ENCODE data around the gene PAPPA. TPM values are rescaled to one million over a fixed set of nuclear protein-coding genes. Genes with fewer than 3 reads are reported as not detected.

Gene PAPPA
- total and polyA plus RNA-seq, 8 donors: 0.45 to 11.7 (median 1.9) TPM

DNA sequence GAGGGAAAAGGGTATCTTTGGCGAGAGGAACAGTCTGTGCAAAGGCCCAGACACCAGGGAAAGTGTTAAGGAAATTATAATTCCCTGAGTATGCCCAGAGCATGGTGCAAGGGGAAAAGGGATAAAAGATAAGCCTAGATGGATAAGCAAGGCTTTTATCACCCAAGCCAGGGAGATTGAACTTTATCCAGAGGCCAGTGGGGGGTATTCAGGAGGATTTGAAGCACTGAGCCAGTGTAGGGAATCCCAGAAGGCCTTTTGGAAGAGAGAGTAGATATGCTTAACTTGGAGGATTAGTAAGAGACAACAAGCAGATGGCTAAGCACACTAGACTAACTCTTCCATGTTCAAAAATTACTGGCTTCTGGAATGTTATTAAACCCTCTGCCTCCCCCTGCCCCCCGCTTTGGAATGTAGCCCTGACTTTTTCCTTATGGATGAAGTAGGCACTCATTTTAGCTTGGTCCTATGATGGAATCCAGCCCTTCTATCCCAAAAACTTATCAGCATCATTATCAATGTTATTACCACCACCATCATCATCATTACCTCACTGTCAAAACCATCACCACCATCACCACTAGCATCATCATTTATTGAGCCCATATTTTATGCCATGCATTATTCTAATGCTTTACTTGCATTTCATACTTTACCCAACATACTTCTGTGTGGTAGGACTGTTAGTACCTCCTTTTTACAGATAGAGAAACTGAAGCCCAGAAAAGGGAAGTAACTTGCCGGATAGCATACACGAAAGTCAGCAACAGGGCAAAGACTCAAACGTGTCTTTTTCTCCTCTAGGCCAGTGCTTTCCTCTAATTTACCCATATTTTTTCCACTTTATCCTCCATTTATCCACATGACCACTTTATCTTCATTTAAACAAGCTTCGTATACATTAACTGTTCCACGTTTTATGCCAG is 237.0 kb downstream of the PAPPA start:
- TF ChIP-seq POLR2A (IDR thresholded peaks at IDR 0.05) (no peak), EP300 (IDR thresholded peaks at IDR 0.05) (no peak), POLR2AphosphoS5 (IDR thresholded peaks at IDR 0.05) (no peak)
- TF ChIP-seq, protein P1, sequence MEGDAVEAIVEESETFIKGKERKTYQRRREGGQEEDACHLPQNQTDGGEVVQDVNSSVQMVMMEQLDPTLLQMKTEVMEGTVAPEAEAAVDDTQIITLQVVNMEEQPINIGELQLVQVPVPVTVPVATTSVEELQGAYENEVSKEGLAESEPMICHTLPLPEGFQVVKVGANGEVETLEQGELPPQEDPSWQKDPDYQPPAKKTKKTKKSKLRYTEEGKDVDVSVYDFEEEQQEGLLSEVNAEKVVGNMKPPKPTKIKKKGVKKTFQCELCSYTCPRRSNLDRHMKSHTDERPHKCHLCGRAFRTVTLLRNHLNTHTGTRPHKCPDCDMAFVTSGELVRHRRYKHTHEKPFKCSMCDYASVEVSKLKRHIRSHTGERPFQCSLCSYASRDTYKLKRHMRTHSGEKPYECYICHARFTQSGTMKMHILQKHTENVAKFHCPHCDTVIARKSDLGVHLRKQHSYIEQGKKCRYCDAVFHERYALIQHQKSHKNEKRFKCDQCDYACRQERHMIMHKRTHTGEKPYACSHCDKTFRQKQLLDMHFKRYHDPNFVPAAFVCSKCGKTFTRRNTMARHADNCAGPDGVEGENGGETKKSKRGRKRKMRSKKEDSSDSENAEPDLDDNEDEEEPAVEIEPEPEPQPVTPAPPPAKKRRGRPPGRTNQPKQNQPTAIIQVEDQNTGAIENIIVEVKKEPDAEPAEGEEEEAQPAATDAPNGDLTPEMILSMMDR (IDR thresholded peaks at IDR 0.05): no peak
- Histone ChIP-seq H3K27ac (no peak overlapping the region), H3K4me1 (no peaks in the 10 kb centered on the region), H3K4me3 (no peak overlapping the region), H3K36me3 (peaks cover 0 to 14% (median 0%) of the 10 kb centered on the region in 4 donors), H3K9me3 (no peaks in the 10 kb centered on the region), H3K27me3 (no peaks in the 10 kb centered on the region)
- 75 to 83% (median 78%) methylated on average over 7 of the region's 7 CpGs for WGBS, 5 donors
- no peak for DNase-seq
- intact Hi-C loops (cut with DNase I; ENCODE audit: low total_unique reads): loop anchor here (10.0 kb wide), 1 partner anchor 56 kb away; no protein-coding TSS in a partner anchor

DNA sequence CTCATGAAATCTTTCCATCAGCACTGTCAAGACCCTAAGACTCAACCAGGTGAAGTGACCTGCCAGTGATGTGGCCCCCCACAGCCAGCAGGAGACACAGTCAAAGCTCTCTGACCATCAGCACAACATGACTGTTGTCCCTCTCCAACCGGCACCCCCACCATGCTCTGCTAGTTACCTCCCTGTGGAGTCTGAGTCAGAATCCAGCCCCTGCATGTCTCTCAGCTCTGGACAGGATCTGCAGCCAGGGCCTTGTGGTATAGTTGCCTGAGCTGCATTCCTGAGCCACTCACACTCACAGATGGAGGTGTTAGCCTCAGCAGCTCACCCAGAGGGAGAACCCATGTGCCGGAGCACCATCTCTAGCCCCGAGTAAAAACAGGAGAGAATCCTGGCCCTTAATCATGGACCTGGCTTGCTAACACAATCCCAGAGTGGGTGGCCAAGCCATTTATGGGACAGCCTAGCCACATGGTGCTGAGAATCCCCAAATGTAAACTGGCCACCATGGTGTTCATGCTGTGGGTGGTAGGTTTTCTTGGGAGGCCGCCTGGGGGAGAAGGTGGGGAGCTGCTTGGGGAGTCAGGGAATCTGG is 237.8 kb downstream of the PAPPA start:
- Histone ChIP-seq H3K36me3 (peaks cover 0 to 15% (median 2%) of the 10 kb centered on the region in 4 donors), H3K4me3 (no peak overlapping the region), H3K27me3 (no peaks in the 10 kb centered on the region), H3K4me1 (no peaks in the 10 kb centered on the region), H3K9me3 (no peaks in the 10 kb centered on the region), H3K27ac (no peak overlapping the region)
- no peak for DNase-seq
- TF ChIP-seq EP300 (IDR thresholded peaks at IDR 0.05) (no peak), POLR2A (IDR thresholded peaks at IDR 0.05) (no peak), POLR2AphosphoS5 (IDR thresholded peaks at IDR 0.05) (no peak)
- TF ChIP-seq, protein P1 (IDR thresholded peaks at IDR 0.05): no peak
- WGBS, 5 donors: 72 to 93% (median 85%) methylated on average over 4 of the region's 4 CpGs
- intact Hi-C loops (cut with DNase I; ENCODE audit: low total_unique reads): loop anchor here (10.0 kb wide), 1 partner anchor 57 kb away; no protein-coding TSS in a partner anchor

DNA sequence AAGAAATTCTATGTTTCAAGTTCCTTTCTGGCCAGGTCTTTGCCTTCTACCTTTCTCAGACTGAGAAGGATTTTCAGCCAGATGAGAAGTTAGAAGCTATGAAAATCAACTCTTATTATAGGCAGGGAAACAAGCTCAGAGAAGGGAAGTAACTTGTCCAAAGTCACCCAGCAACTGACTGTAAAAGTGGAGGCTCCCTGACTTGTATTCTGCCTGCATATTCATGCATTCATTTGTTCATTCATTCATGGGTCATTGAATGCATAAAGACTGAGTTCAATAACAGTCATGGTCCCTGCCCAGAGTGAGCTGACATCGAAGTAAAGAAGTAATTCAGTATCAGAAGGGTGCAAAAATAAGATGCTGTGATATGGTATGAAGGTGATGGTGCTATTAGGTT is 239.6 kb downstream of the PAPPA start:
- H3K27ac ChIP-seq: no peak overlapping the region
- H3K9me3 ChIP-seq: no peaks in the 10 kb centered on the region
- no peaks in the 10 kb centered on the region for H3K4me1 ChIP-seq
- TF ChIP-seq EP300 (IDR thresholded peaks at IDR 0.05) (no peak), POLR2AphosphoS5 (IDR thresholded peaks at IDR 0.05) (no peak), POLR2A (IDR thresholded peaks at IDR 0.05) (no peak)
- TF ChIP-seq, protein P1 (IDR thresholded peaks at IDR 0.05): no peak
- 85 to 94% (median 90%) methylated on average over 1 of the region's 1 CpG for WGBS, 5 donors
- intact Hi-C loops (cut with DNase I; ENCODE audit: low total_unique reads): loop anchor here (10.0 kb wide), 1 partner anchor 58 kb away; no protein-coding TSS in a partner anchor
- no peak overlapping the region for H3K4me3 ChIP-seq
- H3K36me3 ChIP-seq: peaks cover 0 to 27% (median 15%) of the 10 kb centered on the region in 4 donors
- H3K27me3 ChIP-seq: no peaks in the 10 kb centered on the region
- no peak for DNase-seq

DNA sequence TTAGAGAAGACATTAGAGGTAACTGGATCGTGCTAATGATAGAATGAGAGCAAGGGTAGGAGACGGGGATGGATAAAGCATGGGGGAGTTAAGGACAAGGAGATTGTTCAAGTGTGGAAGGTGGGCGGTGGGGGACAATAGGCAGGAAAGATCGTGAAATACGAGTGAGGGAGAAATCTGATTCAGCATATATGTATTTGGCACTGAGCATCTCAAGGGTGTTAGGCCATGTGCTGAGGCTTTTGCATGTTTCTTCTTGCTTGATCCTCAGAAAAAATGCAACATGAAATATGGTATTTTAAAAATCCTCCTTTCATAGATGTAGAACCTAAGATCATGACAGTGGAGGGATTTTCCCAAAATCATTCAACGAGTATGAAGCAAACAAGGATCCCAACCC is 240.5 kb downstream of the PAPPA start:
- no peaks in the 10 kb centered on the region for H3K4me1 ChIP-seq
- TF ChIP-seq POLR2A (IDR thresholded peaks at IDR 0.05) (no peak), POLR2AphosphoS5 (IDR thresholded peaks at IDR 0.05) (no peak), EP300 (IDR thresholded peaks at IDR 0.05) (no peak)
- TF ChIP-seq, protein P1 (IDR thresholded peaks at IDR 0.05): no peak
- H3K9me3 ChIP-seq: no peaks in the 10 kb centered on the region
- DNase-seq: no peak
- H3K27ac ChIP-seq: no peak overlapping the region
- WGBS, 5 donors: 85 to 97% (median 92%) methylated on average over 6 of the region's 6 CpGs
- peaks cover 0 to 27% (median 15%) of the 10 kb centered on the region in 4 donors for H3K36me3 ChIP-seq
- intact Hi-C loops (cut with DNase I; ENCODE audit: low total_unique reads): loop anchor here (10.0 kb wide), 1 partner anchor 59 kb away; no protein-coding TSS in a partner anchor
- H3K4me3 ChIP-seq: no peak overlapping the region
- H3K27me3 ChIP-seq: no peaks in the 10 kb centered on the region
